Measurements from ENCODE around the gene XYLT1. TPM values are rescaled to one million over a fixed set of nuclear protein-coding genes. Genes with fewer than 3 reads are reported as not detected.

The XYLT1 gene
- total RNA-seq, 4 donors from 2014 or later = 5.6 to 14.9 (median 10.8) TPM

DNA sequence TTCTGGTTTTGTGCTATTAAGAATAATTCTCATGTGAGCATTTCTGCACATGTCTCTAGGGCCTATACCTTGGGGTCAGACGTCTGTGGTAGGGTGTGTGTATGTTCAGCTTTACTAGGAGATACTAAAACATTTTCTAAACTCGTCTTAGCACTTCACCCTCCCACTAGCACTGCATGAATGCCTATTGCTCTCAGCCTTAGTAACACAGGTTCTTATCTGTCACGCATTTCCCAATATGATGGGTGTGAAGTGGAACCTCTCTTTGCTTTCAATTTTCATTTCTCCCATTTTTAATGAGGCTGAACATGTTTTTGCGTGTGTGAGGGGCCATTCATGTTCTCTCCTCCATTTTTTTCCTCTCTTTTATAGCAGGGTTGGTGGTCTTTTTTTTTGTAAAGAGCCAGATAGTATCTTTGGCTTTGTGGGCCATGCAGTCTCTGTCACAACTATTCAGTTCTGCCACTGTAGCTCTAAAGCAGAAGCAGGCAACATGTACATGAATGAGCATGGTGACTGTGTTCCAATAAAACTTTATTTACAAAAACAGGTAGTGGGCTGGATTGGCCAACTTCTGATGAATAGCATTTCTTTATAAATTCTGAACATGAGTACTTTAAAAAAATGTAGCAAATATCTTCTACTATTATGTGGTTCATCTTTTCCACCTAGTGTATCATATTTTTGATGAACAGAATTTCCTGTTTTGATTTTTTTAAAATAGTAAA, 354.0 kb downstream of the XYLT1 start:
- Histone ChIP-seq H3K4me1 (no peaks in the 10 kb centered on the region), H3K27ac (no peak overlapping the region), H3K9me3 (no peaks in the 10 kb centered on the region), H3K36me3 (no peaks in the 10 kb centered on the region), H3K27me3 (no peaks in the 10 kb centered on the region), H3K4me3 (replicated peaks in 1 of 3) (no peak overlapping the region)
- TF ChIP-seq POLR2A (IDR thresholded peaks at IDR 0.05) = no peak
- TF ChIP-seq, protein P1, sequence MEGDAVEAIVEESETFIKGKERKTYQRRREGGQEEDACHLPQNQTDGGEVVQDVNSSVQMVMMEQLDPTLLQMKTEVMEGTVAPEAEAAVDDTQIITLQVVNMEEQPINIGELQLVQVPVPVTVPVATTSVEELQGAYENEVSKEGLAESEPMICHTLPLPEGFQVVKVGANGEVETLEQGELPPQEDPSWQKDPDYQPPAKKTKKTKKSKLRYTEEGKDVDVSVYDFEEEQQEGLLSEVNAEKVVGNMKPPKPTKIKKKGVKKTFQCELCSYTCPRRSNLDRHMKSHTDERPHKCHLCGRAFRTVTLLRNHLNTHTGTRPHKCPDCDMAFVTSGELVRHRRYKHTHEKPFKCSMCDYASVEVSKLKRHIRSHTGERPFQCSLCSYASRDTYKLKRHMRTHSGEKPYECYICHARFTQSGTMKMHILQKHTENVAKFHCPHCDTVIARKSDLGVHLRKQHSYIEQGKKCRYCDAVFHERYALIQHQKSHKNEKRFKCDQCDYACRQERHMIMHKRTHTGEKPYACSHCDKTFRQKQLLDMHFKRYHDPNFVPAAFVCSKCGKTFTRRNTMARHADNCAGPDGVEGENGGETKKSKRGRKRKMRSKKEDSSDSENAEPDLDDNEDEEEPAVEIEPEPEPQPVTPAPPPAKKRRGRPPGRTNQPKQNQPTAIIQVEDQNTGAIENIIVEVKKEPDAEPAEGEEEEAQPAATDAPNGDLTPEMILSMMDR (IDR thresholded peaks at IDR 0.05) = no peak
- intact Hi-C loops (cut with DNase I) = no loop called here
- DNase-seq = no peak
- 93 to 95% methylated on average over 4 of the region's 4 CpGs for WGBS, 2 donors

DNA sequence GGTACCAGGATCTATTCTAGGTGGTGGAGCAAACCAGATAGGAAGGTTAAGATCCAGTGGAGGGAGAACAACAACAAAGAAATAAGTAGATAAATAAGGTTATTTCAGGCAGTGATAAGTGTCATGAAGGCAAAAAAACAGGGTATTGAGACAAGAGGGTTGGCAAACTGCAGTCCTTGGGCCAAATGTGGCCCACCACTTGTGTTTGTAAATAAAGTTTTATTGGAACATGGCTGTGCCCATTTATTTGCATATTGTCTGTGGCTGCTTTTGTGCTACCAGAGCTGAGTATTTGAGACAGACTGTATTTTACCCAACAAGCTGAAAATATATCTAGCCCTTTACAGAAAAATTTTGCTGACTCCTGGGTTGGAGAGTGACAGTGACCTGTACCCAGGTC, 361.3 kb downstream of the XYLT1 start:
- Histone ChIP-seq H3K27me3 (no peaks in the 10 kb centered on the region), H3K36me3 (no peaks in the 10 kb centered on the region), H3K9me3 (no peaks in the 10 kb centered on the region), H3K4me1 (no peaks in the 10 kb centered on the region), H3K27ac (no peak overlapping the region), H3K4me3 (replicated peaks in 1 of 3) (no peak overlapping the region)
- DNase-seq = no peak
- TF ChIP-seq POLR2A (IDR thresholded peaks at IDR 0.05) = no peak
- TF ChIP-seq, protein P1 (IDR thresholded peaks at IDR 0.05) = no peak
- intact Hi-C loops (cut with DNase I) = no loop called here

DNA sequence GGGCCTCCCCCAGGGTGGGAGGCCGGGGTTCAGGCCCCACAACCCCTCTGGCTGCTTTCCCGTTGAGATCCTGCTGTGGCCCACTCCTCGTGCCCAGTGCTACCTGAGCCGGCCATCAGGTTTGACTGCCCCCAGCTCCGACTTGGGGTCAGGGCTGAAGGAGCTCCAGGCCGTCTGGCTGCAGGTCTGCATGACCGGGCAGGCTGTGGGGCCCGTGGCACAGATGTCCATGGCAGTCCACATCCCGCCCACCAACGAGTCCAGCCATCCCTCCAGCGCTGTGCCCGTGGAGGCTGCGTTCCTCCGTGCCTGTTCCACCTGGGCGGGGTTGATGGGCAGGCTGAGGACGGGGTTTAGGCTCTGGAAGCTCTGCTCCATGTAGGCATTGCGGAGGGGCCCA, 362.2 kb downstream of the XYLT1 start:
- intact Hi-C loops (cut with DNase I) = no loop called here
- DNase-seq = no peak
- Histone ChIP-seq H3K4me1 (no peaks in the 10 kb centered on the region), H3K4me3 (replicated peaks in 1 of 3) (no peak overlapping the region), H3K27me3 (no peaks in the 10 kb centered on the region), H3K27ac (no peak overlapping the region), H3K9me3 (no peaks in the 10 kb centered on the region), H3K36me3 (no peaks in the 10 kb centered on the region)
- WGBS, 2 donors = 93 to 95% methylated on average over 6 to 9 of the region's 17 CpGs
- TF ChIP-seq, protein P1 (IDR thresholded peaks at IDR 0.05) = no peak
- no peak for TF ChIP-seq POLR2A (IDR thresholded peaks at IDR 0.05)

DNA sequence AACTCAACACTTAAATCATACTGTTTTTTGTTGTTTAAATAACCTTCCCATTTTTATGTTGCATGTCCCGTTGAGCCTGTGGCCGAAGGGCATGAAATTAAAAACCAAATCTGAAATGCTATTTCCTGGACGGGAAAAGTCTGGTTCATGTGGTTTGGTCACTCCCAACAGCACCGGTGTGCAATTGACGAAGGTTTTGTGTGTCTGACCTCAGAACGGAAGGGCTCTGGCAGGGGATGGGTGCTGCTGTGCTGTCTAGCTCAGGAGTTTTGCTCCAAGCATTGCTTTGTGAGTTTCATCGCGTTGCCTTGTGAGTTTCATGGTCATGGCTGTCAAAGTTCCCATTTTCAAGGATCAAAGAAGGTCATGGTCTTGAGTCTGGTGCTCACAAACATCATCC, 363.3 kb downstream of the XYLT1 start:
- 91 to 95% methylated on average over 8 of the region's 8 CpGs for WGBS, 2 donors
- H3K4me1 ChIP-seq = no peaks in the 10 kb centered on the region
- intact Hi-C loops (cut with DNase I) = no loop called here

DNA sequence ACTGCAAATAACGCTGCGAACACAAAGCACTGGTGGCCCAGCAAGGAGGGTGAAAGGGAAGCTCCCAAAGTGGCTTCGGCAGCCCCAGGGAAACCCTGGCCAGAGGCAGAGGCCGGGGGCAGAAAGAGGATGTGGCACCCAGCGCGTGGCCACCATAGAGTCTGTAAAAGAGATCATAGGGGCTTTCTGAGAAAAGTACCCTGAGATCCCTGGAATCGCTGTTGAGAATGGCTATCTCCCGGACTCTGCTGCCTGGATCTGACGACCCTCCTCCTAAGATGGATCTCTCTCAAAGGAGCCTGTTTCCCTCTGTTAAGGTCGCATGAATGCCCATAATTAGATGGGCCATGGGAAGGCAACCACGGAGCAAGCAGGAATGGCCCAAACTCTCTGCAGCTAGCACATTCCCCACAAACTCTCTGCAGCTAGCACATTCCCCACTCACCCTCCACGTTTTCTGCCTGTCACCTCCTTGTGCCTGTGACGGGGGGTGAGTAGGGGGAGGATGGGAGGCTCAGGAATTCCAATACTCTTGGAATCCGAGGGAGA, 364.4 kb downstream of the XYLT1 start:
- no peak overlapping the region for H3K4me3 ChIP-seq (replicated peaks in 1 of 3)
- no peak overlapping the region for H3K27ac ChIP-seq
- DNase-seq = no peak
- no peaks in the 10 kb centered on the region for H3K9me3 ChIP-seq
- no peaks in the 10 kb centered on the region for H3K27me3 ChIP-seq
- WGBS, 2 donors = 62 to 63% methylated on average over 14 of the region's 14 CpGs
- H3K4me1 ChIP-seq = no peaks in the 10 kb centered on the region
- TF ChIP-seq, protein P1 (IDR thresholded peaks at IDR 0.05) = no peak
- no peak for TF ChIP-seq POLR2A (IDR thresholded peaks at IDR 0.05)
- intact Hi-C loops (cut with DNase I) = no loop called here
- H3K36me3 ChIP-seq = no peaks in the 10 kb centered on the region

More for the DNA sequence above, 363.3 kb downstream of the XYLT1 start:
- Histone ChIP-seq H3K27me3 (no peaks in the 10 kb centered on the region), H3K36me3 (no peaks in the 10 kb centered on the region), H3K4me3 (replicated peaks in 1 of 3) (no peak overlapping the region), H3K27ac (no peak overlapping the region), H3K9me3 (no peaks in the 10 kb centered on the region)
- DNase-seq = no peak
- no peak for TF ChIP-seq POLR2A (IDR thresholded peaks at IDR 0.05)
- TF ChIP-seq, protein P1 (IDR thresholded peaks at IDR 0.05) = no peak

Measured in thyroid gland (tissue), 4 donors.